ENCODE results near the gene KIAA1328. TPM values are rescaled to one million over a fixed set of nuclear protein-coding genes. Genes with fewer than 3 reads are reported as not detected.

The KIAA1328 gene
- total RNA-seq, 1 donor from 2014 or later = 9.2 TPM

DNA sequence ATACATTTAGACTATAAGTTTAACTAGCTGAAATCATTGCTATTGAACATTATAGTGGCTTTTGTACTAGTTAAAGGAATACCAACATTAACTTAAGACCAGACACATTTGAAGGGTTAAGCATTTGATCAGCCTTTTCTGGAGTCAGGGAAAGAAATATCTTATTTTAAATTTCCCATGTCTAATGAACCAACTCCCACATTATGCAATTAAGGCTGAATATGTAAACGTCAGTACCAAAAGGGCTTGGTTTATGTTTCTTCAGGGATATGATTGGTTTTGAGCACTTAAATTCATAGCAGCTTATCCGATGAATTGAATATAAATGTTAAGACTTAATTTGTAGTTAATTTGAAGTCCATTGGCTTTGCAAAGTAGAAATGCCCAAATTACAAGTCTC, 344.5 kb downstream of the KIAA1328 start:
- H3K4me3 Mint-ChIP-seq (ENCODE audit: unreplicated experiment) = no peak overlapping the region
- TF ChIP-seq, protein P1, sequence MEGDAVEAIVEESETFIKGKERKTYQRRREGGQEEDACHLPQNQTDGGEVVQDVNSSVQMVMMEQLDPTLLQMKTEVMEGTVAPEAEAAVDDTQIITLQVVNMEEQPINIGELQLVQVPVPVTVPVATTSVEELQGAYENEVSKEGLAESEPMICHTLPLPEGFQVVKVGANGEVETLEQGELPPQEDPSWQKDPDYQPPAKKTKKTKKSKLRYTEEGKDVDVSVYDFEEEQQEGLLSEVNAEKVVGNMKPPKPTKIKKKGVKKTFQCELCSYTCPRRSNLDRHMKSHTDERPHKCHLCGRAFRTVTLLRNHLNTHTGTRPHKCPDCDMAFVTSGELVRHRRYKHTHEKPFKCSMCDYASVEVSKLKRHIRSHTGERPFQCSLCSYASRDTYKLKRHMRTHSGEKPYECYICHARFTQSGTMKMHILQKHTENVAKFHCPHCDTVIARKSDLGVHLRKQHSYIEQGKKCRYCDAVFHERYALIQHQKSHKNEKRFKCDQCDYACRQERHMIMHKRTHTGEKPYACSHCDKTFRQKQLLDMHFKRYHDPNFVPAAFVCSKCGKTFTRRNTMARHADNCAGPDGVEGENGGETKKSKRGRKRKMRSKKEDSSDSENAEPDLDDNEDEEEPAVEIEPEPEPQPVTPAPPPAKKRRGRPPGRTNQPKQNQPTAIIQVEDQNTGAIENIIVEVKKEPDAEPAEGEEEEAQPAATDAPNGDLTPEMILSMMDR (IDR thresholded peaks at IDR 0.05; ENCODE audit: unreplicated experiment) = no peak
- no peaks in the 10 kb centered on the region for H3K36me3 Mint-ChIP-seq (ENCODE audit: low read depth, unreplicated experiment)
- H3K27me3 Mint-ChIP-seq (ENCODE audit: unreplicated experiment) = no peaks in the 10 kb centered on the region
- peaks cover 4% of the 10 kb centered on the region for H3K4me1 Mint-ChIP-seq (ENCODE audit: unreplicated experiment)
- H3K9me3 Mint-ChIP-seq (ENCODE audit: unreplicated experiment) = no peaks in the 10 kb centered on the region
- no peak for DNase-seq (ENCODE audit: low spot score)
- H3K27ac Mint-ChIP-seq (ENCODE audit: unreplicated experiment) = no peak overlapping the region

DNA sequence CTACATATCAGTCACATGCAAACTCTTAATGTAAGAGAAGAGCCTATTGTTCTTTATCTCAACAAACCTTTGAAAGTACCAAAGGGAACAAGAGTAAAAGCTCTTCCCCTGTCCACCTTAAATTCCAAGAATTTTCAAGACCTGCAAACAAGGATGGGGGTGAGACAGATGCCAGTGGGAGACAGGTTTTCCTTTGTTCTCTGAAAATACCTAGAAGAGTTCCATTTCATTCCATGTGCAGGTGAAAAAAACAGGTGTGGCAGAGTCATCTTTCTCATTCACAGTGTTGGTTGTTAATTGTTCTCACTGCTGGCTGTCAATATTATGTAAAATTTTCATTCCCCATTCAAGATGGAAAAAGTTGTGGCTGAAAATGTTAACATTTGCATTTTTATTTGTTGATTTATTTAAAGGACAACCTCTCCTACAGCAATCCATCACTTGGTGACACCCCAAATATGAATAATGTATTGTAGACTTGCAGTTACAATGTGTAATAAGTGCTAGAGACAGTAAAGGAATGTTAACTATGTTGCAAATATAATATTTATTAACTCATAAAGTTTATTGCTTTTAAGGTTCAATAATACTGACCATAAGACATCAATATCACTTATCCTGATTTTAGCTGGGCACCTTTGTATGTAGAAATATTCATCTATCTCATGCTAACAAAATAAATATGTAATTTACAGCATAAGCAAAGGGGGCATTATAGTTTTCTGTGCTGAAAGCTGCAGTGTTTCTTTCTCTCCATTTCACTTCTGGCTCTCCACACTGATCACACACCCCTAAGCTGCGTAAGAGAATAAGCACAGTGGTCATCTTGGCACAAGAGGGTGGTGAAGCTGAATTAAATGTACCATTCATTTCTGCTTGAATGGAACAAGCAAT, 347.0 kb downstream of the KIAA1328 start:
- Mint-ChIP-seq H3K27me3 (ENCODE audit: unreplicated experiment) (no peaks in the 10 kb centered on the region), H3K4me1 (ENCODE audit: unreplicated experiment) (no peaks in the 10 kb centered on the region), H3K9me3 (ENCODE audit: unreplicated experiment) (no peaks in the 10 kb centered on the region), H3K36me3 (ENCODE audit: low read depth, unreplicated experiment) (no peaks in the 10 kb centered on the region), H3K4me3 (ENCODE audit: unreplicated experiment) (no peak overlapping the region), H3K27ac (ENCODE audit: unreplicated experiment) (no peak overlapping the region)
- TF ChIP-seq, protein P1 (IDR thresholded peaks at IDR 0.05; ENCODE audit: unreplicated experiment) = no peak
- no peak for DNase-seq (ENCODE audit: low spot score)

DNA sequence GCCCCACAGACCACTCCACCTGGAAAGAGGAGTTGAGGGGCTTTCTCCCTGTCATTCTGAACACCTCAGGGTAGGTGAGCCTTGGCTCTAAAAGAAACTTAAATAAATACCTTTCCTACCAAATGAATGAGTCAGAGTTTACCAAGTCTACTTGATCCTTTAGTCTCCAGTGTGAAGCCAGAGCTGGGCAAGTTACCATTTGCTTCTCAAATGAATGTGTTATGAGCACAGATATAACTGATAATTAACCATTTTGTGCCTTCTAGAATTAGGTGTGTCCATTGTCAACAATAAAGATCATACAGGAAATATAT, 347.7 kb downstream of the KIAA1328 start:
- H3K36me3 Mint-ChIP-seq (ENCODE audit: low read depth, unreplicated experiment) = no peaks in the 10 kb centered on the region
- DNase-seq (ENCODE audit: low spot score) = no peak
- TF ChIP-seq, protein P1 (IDR thresholded peaks at IDR 0.05; ENCODE audit: unreplicated experiment) = no peak
- no peaks in the 10 kb centered on the region for H3K9me3 Mint-ChIP-seq (ENCODE audit: unreplicated experiment)
- H3K27me3 Mint-ChIP-seq (ENCODE audit: unreplicated experiment) = no peaks in the 10 kb centered on the region
- no peak overlapping the region for H3K27ac Mint-ChIP-seq (ENCODE audit: unreplicated experiment)
- H3K4me1 Mint-ChIP-seq (ENCODE audit: unreplicated experiment) = no peaks in the 10 kb centered on the region
- no peak overlapping the region for H3K4me3 Mint-ChIP-seq (ENCODE audit: unreplicated experiment)

DNA sequence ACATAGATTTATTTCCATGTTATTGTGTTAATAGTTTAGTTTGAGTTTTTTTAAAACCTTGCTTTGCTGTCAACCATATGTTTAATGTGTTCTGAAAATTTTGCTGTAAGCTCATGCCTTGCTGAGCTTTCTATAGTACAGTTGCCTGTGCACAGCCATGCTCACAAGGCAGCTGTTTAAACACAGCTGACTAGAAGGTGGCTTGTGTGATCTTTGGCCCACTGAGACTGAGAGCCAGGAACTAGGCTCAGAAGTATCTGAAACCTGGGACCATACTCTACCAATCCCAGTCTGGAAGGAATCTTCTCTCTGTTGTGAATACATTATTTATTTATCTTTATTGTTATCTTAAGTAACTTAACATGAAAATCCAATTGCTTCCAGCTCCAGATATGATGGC, 350.5 kb downstream of the KIAA1328 start:
- no peaks in the 10 kb centered on the region for H3K27me3 Mint-ChIP-seq (ENCODE audit: unreplicated experiment)
- TF ChIP-seq, protein P1 (IDR thresholded peaks at IDR 0.05; ENCODE audit: unreplicated experiment) = no peak
- no peaks in the 10 kb centered on the region for H3K36me3 Mint-ChIP-seq (ENCODE audit: low read depth, unreplicated experiment)
- no peak overlapping the region for H3K27ac Mint-ChIP-seq (ENCODE audit: unreplicated experiment)
- DNase-seq (ENCODE audit: low spot score) = no peak
- no peak overlapping the region for H3K4me3 Mint-ChIP-seq (ENCODE audit: unreplicated experiment)
- no peaks in the 10 kb centered on the region for H3K4me1 Mint-ChIP-seq (ENCODE audit: unreplicated experiment)
- H3K9me3 Mint-ChIP-seq (ENCODE audit: unreplicated experiment) = no peaks in the 10 kb centered on the region

DNA sequence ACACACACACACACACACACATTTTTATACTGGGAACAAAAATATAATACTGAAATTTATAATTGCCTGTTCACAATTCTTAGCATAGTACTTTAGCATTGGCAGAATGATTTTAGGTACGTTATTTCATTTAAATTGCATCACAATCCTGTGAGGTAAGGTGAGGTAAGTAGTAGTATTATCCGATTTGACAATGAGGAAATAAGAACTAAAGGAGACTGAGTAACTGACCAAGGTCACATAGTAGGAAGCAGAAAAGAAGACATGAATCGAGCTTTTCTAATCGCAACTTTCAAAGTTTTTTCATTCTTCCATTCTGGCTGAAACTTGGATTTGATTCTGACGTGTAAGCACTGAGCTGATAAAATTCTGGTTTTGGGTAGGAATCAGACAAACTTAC, 351.2 kb downstream of the KIAA1328 start:
- no peak for DNase-seq (ENCODE audit: low spot score)
- H3K9me3 Mint-ChIP-seq (ENCODE audit: unreplicated experiment) = no peaks in the 10 kb centered on the region
- TF ChIP-seq, protein P1 (IDR thresholded peaks at IDR 0.05; ENCODE audit: unreplicated experiment) = no peak
- H3K27me3 Mint-ChIP-seq (ENCODE audit: unreplicated experiment) = no peaks in the 10 kb centered on the region
- no peak overlapping the region for H3K4me3 Mint-ChIP-seq (ENCODE audit: unreplicated experiment)
- H3K4me1 Mint-ChIP-seq (ENCODE audit: unreplicated experiment) = no peaks in the 10 kb centered on the region
- H3K27ac Mint-ChIP-seq (ENCODE audit: unreplicated experiment) = no peak overlapping the region
- no peaks in the 10 kb centered on the region for H3K36me3 Mint-ChIP-seq (ENCODE audit: low read depth, unreplicated experiment)

Data from endothelial cell (in vitro differentiated cells).